GM12874 (cell line): ENCODE data around the gene PCLO.

Source experiments
- TF ChIP-seq, protein P1 (sequence below): IDR thresholded peaks from 2 replicates; pipeline ENCODE4 v1.5.1; 2011; ENCODE audit warnings: low read depth, mild to moderate bottlenecking, control low read depth, low read length, moderate library complexity; ENCODE audit not compliant: insufficient read depth

PCLO gene

DNA sequence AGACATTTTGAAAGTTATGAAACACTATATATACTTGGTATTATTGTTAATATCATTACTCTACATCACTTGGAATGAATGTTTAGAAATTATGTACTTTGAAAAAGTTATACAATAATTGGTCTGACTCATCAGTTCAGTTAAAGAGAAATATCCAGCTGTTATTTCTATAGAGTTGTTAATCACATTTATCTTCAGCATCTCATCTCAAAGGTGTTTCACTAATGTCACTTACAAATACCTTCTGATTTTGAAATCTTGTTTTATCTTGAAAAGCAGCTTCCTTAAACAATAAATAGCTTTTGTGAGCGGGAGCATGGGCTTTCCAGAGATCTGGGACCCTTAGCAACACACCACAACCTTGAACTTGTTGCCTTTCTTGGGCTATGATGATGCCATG, 205.2 kb downstream of the PCLO start:
- TF ChIP-seq, protein P1, sequence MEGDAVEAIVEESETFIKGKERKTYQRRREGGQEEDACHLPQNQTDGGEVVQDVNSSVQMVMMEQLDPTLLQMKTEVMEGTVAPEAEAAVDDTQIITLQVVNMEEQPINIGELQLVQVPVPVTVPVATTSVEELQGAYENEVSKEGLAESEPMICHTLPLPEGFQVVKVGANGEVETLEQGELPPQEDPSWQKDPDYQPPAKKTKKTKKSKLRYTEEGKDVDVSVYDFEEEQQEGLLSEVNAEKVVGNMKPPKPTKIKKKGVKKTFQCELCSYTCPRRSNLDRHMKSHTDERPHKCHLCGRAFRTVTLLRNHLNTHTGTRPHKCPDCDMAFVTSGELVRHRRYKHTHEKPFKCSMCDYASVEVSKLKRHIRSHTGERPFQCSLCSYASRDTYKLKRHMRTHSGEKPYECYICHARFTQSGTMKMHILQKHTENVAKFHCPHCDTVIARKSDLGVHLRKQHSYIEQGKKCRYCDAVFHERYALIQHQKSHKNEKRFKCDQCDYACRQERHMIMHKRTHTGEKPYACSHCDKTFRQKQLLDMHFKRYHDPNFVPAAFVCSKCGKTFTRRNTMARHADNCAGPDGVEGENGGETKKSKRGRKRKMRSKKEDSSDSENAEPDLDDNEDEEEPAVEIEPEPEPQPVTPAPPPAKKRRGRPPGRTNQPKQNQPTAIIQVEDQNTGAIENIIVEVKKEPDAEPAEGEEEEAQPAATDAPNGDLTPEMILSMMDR: no peak

DNA sequence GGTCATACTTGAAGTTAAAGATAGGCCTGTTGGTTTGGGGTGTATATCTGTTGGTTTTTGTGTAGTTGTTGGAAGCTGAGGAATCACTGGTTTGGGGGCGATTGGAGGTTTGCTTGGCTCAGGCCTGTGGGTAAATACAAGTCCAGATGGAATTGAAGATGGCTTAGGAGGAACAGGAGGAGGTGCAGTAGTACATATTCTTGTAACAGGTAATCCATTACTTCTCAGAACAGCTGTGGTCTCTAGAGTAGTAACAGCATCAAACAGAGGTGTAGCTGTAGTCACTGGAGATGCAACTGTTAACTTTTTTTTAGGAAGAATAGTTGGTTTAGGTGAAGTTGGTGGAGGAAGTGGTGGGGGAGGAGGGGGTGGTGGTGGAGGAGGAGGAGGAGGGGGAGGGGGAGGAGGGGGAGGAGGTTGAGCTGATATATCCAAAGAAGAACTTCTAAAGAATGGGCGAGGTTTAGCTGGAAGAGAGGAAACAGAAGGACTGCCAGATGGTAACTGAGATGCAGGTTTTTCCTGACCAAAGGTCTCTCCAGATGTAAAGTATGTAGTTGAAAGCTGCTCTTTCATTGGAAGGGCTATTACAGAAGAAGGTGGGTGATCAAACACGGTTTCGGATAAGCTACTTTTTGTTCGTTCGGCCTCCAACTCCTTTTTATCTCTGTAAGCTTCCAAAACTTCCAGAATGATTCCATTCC, 209.2 kb downstream of the PCLO start:
- TF ChIP-seq, protein P1: no peak

DNA sequence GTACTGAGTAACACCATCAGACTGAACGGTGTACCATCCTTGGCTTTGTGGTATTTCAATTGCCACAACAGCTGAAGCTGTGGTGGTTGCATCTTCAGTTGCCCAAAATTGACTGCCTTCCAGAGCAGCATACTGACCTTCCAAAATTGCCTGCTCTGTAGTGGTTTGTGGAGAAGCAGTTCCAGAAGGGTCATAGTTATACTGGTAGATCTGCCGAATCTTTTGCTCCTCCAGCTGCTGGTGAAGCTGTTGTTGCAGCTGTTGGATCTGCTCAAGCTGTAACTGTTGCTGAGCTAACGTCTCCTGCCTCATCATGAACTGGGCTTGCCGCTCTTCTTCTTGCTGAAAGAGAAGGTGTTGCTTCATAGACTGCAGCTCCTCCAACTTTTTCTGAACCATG, 212.2 kb downstream of the PCLO start:
- TF ChIP-seq, protein P1: no peak

DNA sequence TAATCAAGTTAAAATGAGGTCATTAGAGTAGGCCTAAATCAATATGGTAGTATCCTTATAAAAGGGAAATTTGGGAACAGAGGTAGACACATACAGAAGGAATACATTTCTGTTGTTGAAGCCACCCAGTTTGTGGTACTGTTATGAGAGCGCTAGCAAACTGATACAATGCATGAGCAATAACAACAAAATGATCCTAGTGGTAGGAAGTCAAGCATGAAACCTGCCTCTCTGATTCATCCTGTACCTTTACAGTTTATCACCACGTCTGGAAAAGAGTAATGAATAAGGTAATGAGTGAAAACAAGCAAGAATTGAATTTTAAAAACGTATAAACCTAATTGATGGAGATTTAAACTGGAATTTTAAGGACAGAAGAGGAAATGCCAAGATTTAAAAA, 217.2 kb downstream of the PCLO start:
- TF ChIP-seq, protein P1: no peak

DNA sequence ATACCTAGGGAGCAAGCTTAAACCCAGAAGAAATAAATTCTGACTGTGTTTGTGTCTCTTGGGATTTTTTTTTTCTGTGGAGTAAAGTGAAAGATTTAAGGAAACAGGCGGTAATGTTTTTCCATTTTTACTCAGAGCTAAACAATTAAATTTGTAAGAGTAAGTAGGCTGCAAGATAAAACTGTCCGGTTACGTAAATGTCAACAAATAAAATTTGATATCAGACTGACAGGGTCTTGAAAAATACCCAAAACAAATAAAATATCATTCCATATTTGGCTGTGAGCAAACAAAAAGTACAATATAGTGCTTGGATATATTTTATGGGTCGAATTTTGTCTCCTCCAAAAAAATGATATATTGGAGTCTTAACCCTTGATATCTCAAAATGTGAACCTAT, 217.6 kb downstream of the PCLO start:
- TF ChIP-seq, protein P1: no peak

DNA sequence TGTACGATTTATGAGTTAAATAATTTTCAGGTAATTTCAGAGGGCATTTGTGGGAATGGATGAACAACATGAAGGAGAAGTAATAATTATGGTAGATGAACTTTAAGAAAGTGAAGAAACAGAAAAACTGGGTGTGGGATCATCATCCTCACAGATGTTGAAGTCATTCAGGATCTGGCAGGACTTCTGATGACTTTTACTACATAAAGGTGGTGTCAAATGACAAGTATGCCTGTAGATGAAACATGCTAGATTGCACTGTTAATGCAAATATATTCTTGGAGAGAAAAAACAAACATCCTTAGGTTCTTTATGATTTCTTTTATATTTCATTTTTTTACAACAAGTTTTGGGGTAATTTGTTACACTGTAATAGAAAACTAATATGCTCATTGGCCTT, 230.2 kb downstream of the PCLO start:
- TF ChIP-seq, protein P1: no peak

DNA sequence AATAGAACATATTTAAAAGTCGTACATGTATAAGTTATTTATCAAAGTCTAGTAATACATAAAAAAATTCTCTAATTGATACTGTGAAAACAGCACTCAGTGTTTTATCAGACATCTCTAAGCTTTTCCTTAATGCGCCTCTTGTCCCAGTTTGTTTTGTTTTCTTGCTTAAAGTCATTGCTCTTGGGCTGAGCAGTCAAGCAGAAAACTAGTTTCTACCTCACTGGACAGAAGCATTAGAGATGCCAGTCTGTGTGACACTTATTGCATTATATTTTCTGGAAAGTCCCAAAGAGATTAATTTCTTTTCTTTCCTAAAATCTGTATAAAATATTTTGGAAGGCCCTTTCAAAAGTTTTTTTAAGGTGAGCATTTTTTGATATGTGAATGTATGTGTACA, 236.2 kb downstream of the PCLO start:
- TF ChIP-seq, protein P1: no peak
